NB4 (cell line): Measurements from ENCODE around the gene CRYBB1.
A peak's percentile ranks its signal among the peaks of the same experiment; 100 is the strongest.

Experiments
- DNase-seq: peaks from one replicate; pipeline ENCODE4 v3.0.0; 2010; ENCODE audit warnings: low read depth
- H3K4me3 ChIP-seq: one replicate; pipeline ENCODE4 v1.5.1; 2011; ENCODE audit warnings: mild to moderate bottlenecking, low read depth, low read length, moderate library complexity
- CTCF ChIP-seq: IDR thresholded peaks from one replicate; pipeline ENCODE4 v1.5.1; 2012; ENCODE audit warnings: low read depth, low read length
- MAX ChIP-seq: IDR thresholded peaks from 2 replicates; pipeline ENCODE4 v1.6.1; 2011; ENCODE audit warnings: low read depth, low read length
- MYC ChIP-seq: IDR thresholded peaks from 2 replicates; pipeline ENCODE4 v1.6.1; 2011; ENCODE audit warnings: low read depth, low read length
- POLR2A ChIP-seq: IDR thresholded peaks from 2 replicates; pipeline ENCODE4 v1.6.1; 2011; ENCODE audit warnings: mild to moderate bottlenecking; ENCODE audit not compliant: insufficient read length; ENCODE audit errors: extremely low read depth

Gene CRYBB1

GRCh38 chr22:26601726-26602125 is 16.1 kb downstream of the CRYBB1 start:
- no peak for DNase-seq
- H3K4me3 ChIP-seq, result no peak overlapping the region
- TF ChIP-seq POLR2A, result no peak
- TF ChIP-seq MAX, result no peak
- TF ChIP-seq MYC, result no peak
- TF ChIP-seq CTCF, result no peak

- no peak for DNase-seq
- no peak overlapping the region for H3K4me3 ChIP-seq
- no peak for TF ChIP-seq CTCF
- no peak for TF ChIP-seq MAX
- TF ChIP-seq MYC, result no peak
- no peak for TF ChIP-seq POLR2A
Observed at GRCh38 chr22:26599505-26599904, 18.3 kb downstream of the CRYBB1 start.

- no peak overlapping the region for H3K4me3 ChIP-seq
- no peak for TF ChIP-seq MAX
- no peak for TF ChIP-seq CTCF
- no peak for TF ChIP-seq POLR2A
- TF ChIP-seq MYC, result no peak
- no peak for DNase-seq
Observed at GRCh38 chr22:26597480-26597879, 20.3 kb downstream of the CRYBB1 start.

GRCh38 chr22:26597026-26597425 is 20.8 kb downstream of the CRYBB1 start:
- DNase-seq, result no peak
- TF ChIP-seq MYC (no peak), POLR2A (no peak), MAX (no peak), CTCF (no peak)
- no peak overlapping the region for H3K4me3 ChIP-seq

- DNase-seq, result no peak
- no peak overlapping the region for H3K4me3 ChIP-seq
- TF ChIP-seq MYC (no peak), CTCF (no peak), MAX (no peak), POLR2A (no peak)
Observed at GRCh38 chr22:26593763-26594162, 24.1 kb downstream of the CRYBB1 start.

- H3K4me3 ChIP-seq, result no peak overlapping the region
- TF ChIP-seq CTCF (no peak), POLR2A (no peak), MAX (no peak), MYC (no peak)
- DNase-seq, result peak; percentile 65
Observed at GRCh38 chr22:26592421-26592891, 25.4 kb downstream of the CRYBB1 start.
